Measurements from ENCODE around the gene UBE2N.

DNA sequence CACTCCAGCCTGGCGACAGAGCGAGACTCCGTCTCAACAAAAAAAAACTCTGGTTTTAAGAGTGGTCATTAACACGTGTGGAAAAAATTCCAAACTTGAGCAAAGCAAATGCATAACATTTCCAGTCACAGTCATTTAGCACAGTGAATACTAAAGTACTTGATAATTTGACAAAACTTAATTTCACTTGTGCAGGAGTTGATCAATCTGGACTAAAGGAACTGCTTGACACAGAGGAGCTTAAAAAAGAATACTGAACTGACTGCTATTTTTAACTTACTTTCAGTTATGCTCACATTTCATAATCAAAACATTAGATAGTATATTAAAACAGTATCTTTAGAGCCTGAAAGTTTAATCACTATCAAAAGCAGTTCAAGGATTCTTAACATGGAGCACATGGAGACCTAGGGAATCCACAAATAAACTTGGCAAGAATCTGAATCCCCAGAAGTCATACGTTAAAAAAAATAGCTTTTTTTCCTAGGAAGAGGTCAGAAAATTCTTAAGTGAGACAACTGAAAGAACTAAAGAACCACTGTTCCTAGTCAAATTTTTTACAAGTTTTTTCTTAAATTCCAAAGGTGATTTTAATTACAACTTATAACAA is 7.4 kb downstream of the UBE2N start:
- TF ChIP-seq YY1 (IDR thresholded peaks at IDR 0.05; ENCODE audit: low read depth, low read length) (no peak), POLR2AphosphoS5 (IDR thresholded peaks at IDR 0.05; ENCODE audit: low read depth, low read length) (no peak), ATF2 (IDR thresholded peaks at IDR 0.05; ENCODE audit: low read length) (no peak), ATF3 (IDR thresholded peaks at IDR 0.05; ENCODE audit: insufficient read depth, low read depth, low read length) (no peak), SIX5 (IDR thresholded peaks at IDR 0.05; ENCODE audit: low read depth, low read length) (no peak), GTF2F1 (IDR thresholded peaks at IDR 0.05; ENCODE audit: borderline replicate concordance, low read depth, low read length) (no peak), ZNF274 (IDR thresholded peaks at IDR 0.05; ENCODE audit: borderline replicate concordance, extremely low read depth, low read length) (no peak), JUND (IDR thresholded peaks at IDR 0.05; ENCODE audit: low read length) (no peak)
- TF ChIP-seq, protein P1, sequence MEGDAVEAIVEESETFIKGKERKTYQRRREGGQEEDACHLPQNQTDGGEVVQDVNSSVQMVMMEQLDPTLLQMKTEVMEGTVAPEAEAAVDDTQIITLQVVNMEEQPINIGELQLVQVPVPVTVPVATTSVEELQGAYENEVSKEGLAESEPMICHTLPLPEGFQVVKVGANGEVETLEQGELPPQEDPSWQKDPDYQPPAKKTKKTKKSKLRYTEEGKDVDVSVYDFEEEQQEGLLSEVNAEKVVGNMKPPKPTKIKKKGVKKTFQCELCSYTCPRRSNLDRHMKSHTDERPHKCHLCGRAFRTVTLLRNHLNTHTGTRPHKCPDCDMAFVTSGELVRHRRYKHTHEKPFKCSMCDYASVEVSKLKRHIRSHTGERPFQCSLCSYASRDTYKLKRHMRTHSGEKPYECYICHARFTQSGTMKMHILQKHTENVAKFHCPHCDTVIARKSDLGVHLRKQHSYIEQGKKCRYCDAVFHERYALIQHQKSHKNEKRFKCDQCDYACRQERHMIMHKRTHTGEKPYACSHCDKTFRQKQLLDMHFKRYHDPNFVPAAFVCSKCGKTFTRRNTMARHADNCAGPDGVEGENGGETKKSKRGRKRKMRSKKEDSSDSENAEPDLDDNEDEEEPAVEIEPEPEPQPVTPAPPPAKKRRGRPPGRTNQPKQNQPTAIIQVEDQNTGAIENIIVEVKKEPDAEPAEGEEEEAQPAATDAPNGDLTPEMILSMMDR (IDR thresholded peaks at IDR 0.05; ENCODE audit: control extremely low read depth in 1 of 3, insufficient read depth in 1 of 3, low read depth in 1 of 3, low read length in 3 of 3) = no peak
- TF ChIP-seq, protein P2, sequence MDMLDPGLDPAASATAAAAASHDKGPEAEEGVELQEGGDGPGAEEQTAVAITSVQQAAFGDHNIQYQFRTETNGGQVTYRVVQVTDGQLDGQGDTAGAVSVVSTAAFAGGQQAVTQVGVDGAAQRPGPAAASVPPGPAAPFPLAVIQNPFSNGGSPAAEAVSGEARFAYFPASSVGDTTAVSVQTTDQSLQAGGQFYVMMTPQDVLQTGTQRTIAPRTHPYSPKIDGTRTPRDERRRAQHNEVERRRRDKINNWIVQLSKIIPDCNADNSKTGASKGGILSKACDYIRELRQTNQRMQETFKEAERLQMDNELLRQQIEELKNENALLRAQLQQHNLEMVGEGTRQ (IDR thresholded peaks at IDR 0.05; ENCODE audit: low read length) = no peak
